Common myeloid progenitor, CD34-positive (primary cell): Measurements from ENCODE around the gene IL4R.

Experiments used
- CTCF ChIA-PET: fragments of 350-600 bp; sonication (Branson Sonifier 250); formaldehyde crosslinking; loops from one replicate; lab custom pipeline; 2021; ENCODE audit warnings: antibody characterized with exemption; lab: Charles Lee
- POLR2A ChIA-PET: fragments of 350-600 bp; sonication (Branson Sonifier 250); formaldehyde crosslinking; loops from one replicate; lab custom pipeline; 2021; ENCODE audit warnings: antibody characterized with exemption; lab: Charles Lee
- DNase-seq, 3 donors: peaks; one replicate each; pipeline versions ENCODE4 v3.0.0 to v3.0.0-alpha.2; 2013
- H3K27ac ChIP-seq, 2 experiments: 1 replicate in 1 of 2; 2 replicates in 1 of 2; pipeline ENCODE4 v1.7.0; 2013; ENCODE audit warnings: inconsistent platforms in 2 of 2, low read length in 2 of 2, mild to moderate bottlenecking in 2 of 2, low read depth in 1 of 2, moderate library complexity in 1 of 2; ENCODE audit not compliant: severe bottlenecking in 2 of 2, insufficient read depth in 1 of 2, poor library complexity in 1 of 2
- H3K27me3 ChIP-seq, 5 experiments: replicated peaks in 2 of 5; 1 replicate in 3 of 5; 2 replicates in 2 of 5; pipeline versions ENCODE4 v1.6.1 to v1.7.0; 2013; ENCODE audit warnings: low read length in 4 of 5, mild to moderate bottlenecking in 2 of 5, moderate library complexity in 2 of 5, inconsistent platforms in 1 of 5; ENCODE audit not compliant: insufficient read depth in 5 of 5, control insufficient read depth in 4 of 5
- H3K36me3 ChIP-seq, 4 experiments: 1 replicate in 2 of 4; 2 replicates in 2 of 4; pipeline versions ENCODE4 v1.6.1 to v1.7.0; 2013; ENCODE audit warnings: low read length in 3 of 4, control low read depth in 1 of 4, mild to moderate bottlenecking in 1 of 4; ENCODE audit not compliant: control insufficient read depth in 4 of 4, insufficient read depth in 4 of 4
- H3K4me1 ChIP-seq, 4 experiments: 1 replicate in 3 of 4; 2 replicates in 1 of 4; pipeline versions ENCODE4 v1.6.1 to v1.7.1; 2013; ENCODE audit warnings: low read length in 3 of 4, mild to moderate bottlenecking in 3 of 4, control low read depth in 1 of 4, inconsistent platforms in 1 of 4, moderate library complexity in 1 of 4; ENCODE audit not compliant: control insufficient read depth in 4 of 4, insufficient read depth in 4 of 4; ENCODE audit errors: control extremely low read depth in 1 of 4
- H3K4me3 ChIP-seq, 7 experiments: 1 replicate in 4 of 7; 2 replicates in 3 of 7; pipeline versions ENCODE4 v1.5.1 to v1.7.0; 2013; ENCODE audit warnings: mild to moderate bottlenecking in 7 of 7, low read length in 6 of 7, moderate library complexity in 6 of 7, inconsistent platforms in 2 of 7, low read depth in 2 of 7, control low read depth in 1 of 7; ENCODE audit not compliant: insufficient read depth in 4 of 7, control insufficient read depth in 1 of 7; ENCODE audit errors: extremely low read depth in 1 of 7
- H3K9me3 ChIP-seq, 5 experiments: 1 replicate in 4 of 5; 2 replicates in 1 of 5; pipeline versions ENCODE4 v1.6.1 to v1.7.1; 2013; ENCODE audit warnings: low read length in 4 of 5, mild to moderate bottlenecking in 2 of 5, inconsistent platforms in 1 of 5, low read depth in 1 of 5, moderate library complexity in 1 of 5; ENCODE audit not compliant: control insufficient read depth in 4 of 5, insufficient read depth in 2 of 5; ENCODE audit errors: control extremely low read depth in 1 of 5
- WGBS: methylation state at CpG from one replicate; pipeline ENCODE4 v1.1.5; 2013; ENCODE audit not compliant: insufficient coverage; 5-methylcytosine and 5-hydroxymethylcytosine counted together

IL4R gene

GRCh38 chr16:27341971-27342370, 28.2 kb downstream of the IL4R start:
- Histone ChIP-seq H3K27ac (no peak overlapping the region), H3K27me3 (no peaks in the 10 kb centered on the region), H3K4me3 (no peak overlapping the region), H3K4me1 (peaks cover 5 to 22% (median 16%) of the 10 kb centered on the region in 4 experiments), H3K36me3 (peaks cover 6 to 51% (median 19%) of the 10 kb centered on the region in 4 experiments), H3K9me3 (peaks cover 0 to 2% (median 0%) of the 10 kb centered on the region in 5 experiments)
- WGBS, result 94% methylated on average over 11 of the region's 11 CpGs
- ChIA-PET POLR2A (no interaction called here), CTCF (interaction anchor here (1.8 kb wide), 1 partner anchor 19 kb away, joined by 4 read pairs; no protein-coding TSS in a partner anchor)
- DNase-seq, result no peak

GRCh38 chr16:27344721-27345120, 30.9 kb downstream of the IL4R start:
- H3K36me3 ChIP-seq, result peaks cover 3 to 64% (median 21%) of the 10 kb centered on the region in 4 experiments
- no peaks in the 10 kb centered on the region for H3K9me3 ChIP-seq
- DNase-seq, result no peak
- no peak overlapping the region for H3K4me3 ChIP-seq
- H3K4me1 ChIP-seq, result peaks cover 6 to 31% (median 27%) of the 10 kb centered on the region in 4 experiments
- ChIA-PET CTCF (interaction anchor here (3.7 kb wide), 1 partner anchor 11 kb away, joined by 11 read pairs; no protein-coding TSS in a partner anchor), POLR2A (no interaction called here)
- 92% methylated on average over 11 of the region's 15 CpGs for WGBS
- no peak overlapping the region for H3K27ac ChIP-seq
- H3K27me3 ChIP-seq, result no peaks in the 10 kb centered on the region

GRCh38 chr16:27345201-27345600, 31.4 kb downstream of the IL4R start:
- Histone ChIP-seq H3K4me1 (peaks cover 6 to 31% (median 27%) of the 10 kb centered on the region in 4 experiments), H3K4me3 (no peak overlapping the region), H3K9me3 (no peaks in the 10 kb centered on the region), H3K27me3 (no peaks in the 10 kb centered on the region), H3K27ac (no peak overlapping the region), H3K36me3 (peaks cover 3 to 64% (median 22%) of the 10 kb centered on the region in 4 experiments)
- POLR2A ChIA-PET, result no interaction called here
- CTCF ChIA-PET, result interaction anchor here (3.7 kb wide), 1 partner anchor 10 kb away, joined by 11 read pairs; no protein-coding TSS in a partner anchor
- 98% methylated on average over 5 of the region's 8 CpGs for WGBS
- DNase-seq, result no peak

- ChIA-PET POLR2A (no interaction called here), CTCF (interaction anchor here (3.7 kb wide), 1 partner anchor 9 kb away, joined by 11 read pairs; no protein-coding TSS in a partner anchor)
- 0% methylated on average over 3 of the region's 5 CpGs for WGBS
Observed at GRCh38 chr16:27346819-27347218, 33.0 kb downstream of the IL4R start.

GRCh38 chr16:27347930-27348685, 34.3 kb downstream of the IL4R start:
- no peak overlapping the region for H3K4me3 ChIP-seq
- H3K36me3 ChIP-seq, result peaks cover 4 to 68% (median 31%) of the 10 kb centered on the region in 4 experiments
- no peaks in the 10 kb centered on the region for H3K27me3 ChIP-seq
- ChIA-PET CTCF (interaction anchor here (0.6 to 3.7 kb wide), 8 partner anchors 7 to 134 kb away, joined by 3 to 11 read pairs (median 4); no protein-coding TSS in a partner anchor), POLR2A (interaction anchor here (0.8 to 1.1 kb wide), 2 partner anchors 19 to 169 kb away, joined by 3 to 4 read pairs; no protein-coding TSS in a partner anchor)
- 16% methylated on average over 5 of the region's 9 CpGs for WGBS
- peak; percentile 78 to 93 (median 93) for DNase-seq
- peaks cover 0 to 7% (median 4%) of the 10 kb centered on the region in 5 experiments for H3K9me3 ChIP-seq
- H3K4me1 ChIP-seq, result peaks cover 6 to 19% (median 18%) of the 10 kb centered on the region in 4 experiments
- H3K27ac ChIP-seq, result no peak overlapping the region

More at GRCh38 chr16:27346819-27347218, 33.0 kb downstream of the IL4R start:
- Histone ChIP-seq H3K9me3 (peaks cover 0 to 7% (median 4%) of the 10 kb centered on the region in 5 experiments), H3K4me1 (peaks cover 6 to 19% (median 19%) of the 10 kb centered on the region in 4 experiments), H3K36me3 (peaks cover 3 to 68% (median 30%) of the 10 kb centered on the region in 4 experiments), H3K27ac (no peak overlapping the region), H3K4me3 (no peak overlapping the region), H3K27me3 (no peaks in the 10 kb centered on the region)
- peak in 2 of 3 donors; percentile 65 to 72 for DNase-seq

GRCh38 chr16:27349276-27349675, 35.5 kb downstream of the IL4R start:
- CTCF ChIA-PET, result interaction anchor here (0.8 to 2.7 kb wide), 5 partner anchors 12 to 32 kb away, joined by 3 to 6 read pairs (median 4); no protein-coding TSS in a partner anchor
- no peak overlapping the region for H3K27ac ChIP-seq
- POLR2A ChIA-PET, result no interaction called here
- H3K4me3 ChIP-seq, result no peak overlapping the region
- no peak for DNase-seq
- H3K27me3 ChIP-seq, result no peaks in the 10 kb centered on the region
- H3K4me1 ChIP-seq, result peaks cover 6 to 19% (median 18%) of the 10 kb centered on the region in 4 experiments
- peaks cover 0 to 7% (median 4%) of the 10 kb centered on the region in 5 experiments for H3K9me3 ChIP-seq
- peaks cover 7 to 76% (median 35%) of the 10 kb centered on the region in 4 experiments for H3K36me3 ChIP-seq
- 100% methylated on average over 1 of the region's 3 CpGs for WGBS
